CD14-positive monocyte (primary cell): ENCODE data around the gene KPNA3. TPM values are rescaled to one million over a fixed set of nuclear protein-coding genes. Genes with fewer than 3 reads are reported as not detected.

Experiments
- DNase-seq, 3 donors: peaks; one replicate each; pipeline ENCODE4 v3.0.0-alpha.2; 2011 to 2022
- H2AFZ ChIP-seq: 2 replicates; pipeline ENCODE4 v1.6.0; 2012; ENCODE audit warnings: mild to moderate bottlenecking, low read depth, low read length, inconsistent platforms; ENCODE audit not compliant: insufficient read depth, poor library complexity, severe bottlenecking
- H3K27ac ChIP-seq, 2 donors: 1 replicate in 1 of 2; 2 replicates in 1 of 2; pipeline ENCODE4 v1.5.1; 2012 to 2013; ENCODE audit warnings: low read length in 2 of 2, control low read depth in 1 of 2, inconsistent platforms in 1 of 2, low read depth in 1 of 2, mild to moderate bottlenecking in 1 of 2
- H3K27me3 ChIP-seq, 2 donors: one replicate each; pipeline versions ENCODE4 v1.6.0 to v1.6.1; 2011 to 2013; ENCODE audit warnings: low read length in 2 of 2; ENCODE audit not compliant: control insufficient read depth in 2 of 2, insufficient read depth in 2 of 2
- H3K36me3 ChIP-seq, 2 donors: replicated peaks in 1 of 2; 1 replicate in 1 of 2; 2 replicates in 1 of 2; pipeline versions ENCODE4 v1.5.1 to v1.6.1; 2012 to 2013; ENCODE audit warnings: low read length in 2 of 2, control low read depth in 1 of 2, inconsistent platforms in 1 of 2, mild to moderate bottlenecking in 1 of 2; ENCODE audit not compliant: insufficient read depth in 2 of 2, control insufficient read depth in 1 of 2
- H3K4me1 ChIP-seq, 2 donors: 1 replicate in 1 of 2; 2 replicates in 1 of 2; pipeline versions ENCODE4 v1.5.1 to v1.6.1; 2012 to 2013; ENCODE audit warnings: low read length in 2 of 2, control low read depth in 1 of 2, inconsistent platforms in 1 of 2, mild to moderate bottlenecking in 1 of 2, moderate library complexity in 1 of 2; ENCODE audit not compliant: insufficient read depth in 2 of 2, control insufficient read depth in 1 of 2
- H3K4me2 ChIP-seq: replicated peaks from 2 replicates; pipeline ENCODE3; 2012; ENCODE audit warnings: low read length, moderate library complexity, mild to moderate bottlenecking; ENCODE audit not compliant: poor library complexity, severe bottlenecking; ENCODE audit errors: extremely low read depth
- H3K4me3 ChIP-seq, 3 experiments: fragments of 200-600 bp in 1 of 3; sonication (generic) in 1 of 3; replicated peaks in 1 of 3; 1 replicate in 2 of 3; 2 replicates in 1 of 3; pipeline ENCODE4 v1.5.1; 2011 to 2013; ENCODE audit warnings: low read length in 3 of 3, mild to moderate bottlenecking in 3 of 3, control low read depth in 2 of 3, low read depth in 2 of 3, inconsistent platforms in 1 of 3, moderate library complexity in 1 of 3
- H3K79me2 ChIP-seq: 2 replicates; pipeline ENCODE4 v1.6.0; 2012; ENCODE audit warnings: mild to moderate bottlenecking, control low read depth, inconsistent platforms, low read length, moderate library complexity; ENCODE audit not compliant: insufficient read depth
- H3K9ac ChIP-seq: 2 replicates; pipeline ENCODE4 v1.6.0; 2017; ENCODE audit warnings: low read length, mild to moderate bottlenecking; ENCODE audit not compliant: insufficient read depth, poor library complexity, severe bottlenecking
- H3K9me3 ChIP-seq, 2 donors: replicated peaks in 1 of 2; 1 replicate in 1 of 2; 2 replicates in 1 of 2; pipeline versions ENCODE4 v1.5.1 to v1.6.1; 2012 to 2013; ENCODE audit warnings: low read length in 2 of 2, control low read depth in 1 of 2; ENCODE audit not compliant: control insufficient read depth in 1 of 2, insufficient read depth in 1 of 2
- H4K20me1 ChIP-seq: 2 replicates; pipeline ENCODE4 v1.6.0; 2012; ENCODE audit warnings: mild to moderate bottlenecking, low read length, control low read depth, moderate library complexity; ENCODE audit not compliant: insufficient read depth
- H3K27ac Mint-ChIP-seq, 7 donors: one replicate each; pipeline ENCODE4 v1.8.0; 2020; ENCODE audit warnings: mild to moderate bottlenecking in 7 of 7, mixed read lengths in 7 of 7, moderate library complexity in 6 of 7, inconsistent platforms in 2 of 7
- H3K27me3 Mint-ChIP-seq, 3 donors: one replicate each; pipeline ENCODE4 v1.8.0; 2021 to 2022; ENCODE audit warnings: low read depth in 3 of 3, mild to moderate bottlenecking in 3 of 3, mixed read lengths in 3 of 3, moderate library complexity in 3 of 3, inconsistent platforms in 1 of 3
- H3K36me3 Mint-ChIP-seq, 2 donors: one replicate each; pipeline ENCODE4 v1.8.0; 2020; ENCODE audit warnings: mixed read lengths in 2 of 2, inconsistent platforms in 1 of 2, mild to moderate bottlenecking in 1 of 2
- H3K4me1 Mint-ChIP-seq: one replicate; pipeline ENCODE4 v1.8.0; 2020; ENCODE audit warnings: mild to moderate bottlenecking, mixed read lengths
- H3K4me3 Mint-ChIP-seq, 2 donors: one replicate each; pipeline ENCODE4 v1.8.0; 2020; ENCODE audit warnings: mild to moderate bottlenecking in 2 of 2, mixed read lengths in 2 of 2, moderate library complexity in 1 of 2
- H3K9me3 Mint-ChIP-seq, 7 donors: one replicate each; pipeline ENCODE4 v1.8.0; 2020 to 2022; ENCODE audit warnings: mixed read lengths in 7 of 7, mild to moderate bottlenecking in 6 of 7, moderate library complexity in 6 of 7, inconsistent platforms in 2 of 7
- WGBS: methylation state at CpG from one replicate; pipeline ENCODE4 v1.1.5; 2013; ENCODE audit warnings: missing lambda C conversion rate; ENCODE audit not compliant: insufficient coverage; 5-methylcytosine and 5-hydroxymethylcytosine counted together
- intact Hi-C, 2 donors: fragments of 100-400 bp; cut with micrococcal nuclease; formaldehyde crosslinking; loops; one replicate each; pipeline versions ENCODE4 v1.15.0 to v1.15.1; 2023
- polyA plus RNA-seq, 3 donors: library from polyadenylated mRNA; depleted of rRNA in 1 of 3; unstranded in 2 of 3; stranded (reverse) in 1 of 3; fragments of 300-500 nt in 2 of 3; fragments of >200 nt in 1 of 3; fragmentation: Illumina TruSeq in 2 of 3; gene quantifications; 1 replicate in 2 of 3; 2 replicates in 1 of 3; pipeline ENCODE4 v1.2.3, GENCODE V29; 2012 to 2021
- TF ChIP-seq, protein P1 (sequence below): fragments of 200-600 bp; IDR thresholded peaks from one replicate; pipeline ENCODE4 v1.8.0; 2022; ENCODE audit warnings: antibody characterized with exemption, mild to moderate bottlenecking

The KPNA3 gene
- polyA plus RNA-seq, 3 donors, result 11.5 to 15.3 (median 12.8) TPM

DNA sequence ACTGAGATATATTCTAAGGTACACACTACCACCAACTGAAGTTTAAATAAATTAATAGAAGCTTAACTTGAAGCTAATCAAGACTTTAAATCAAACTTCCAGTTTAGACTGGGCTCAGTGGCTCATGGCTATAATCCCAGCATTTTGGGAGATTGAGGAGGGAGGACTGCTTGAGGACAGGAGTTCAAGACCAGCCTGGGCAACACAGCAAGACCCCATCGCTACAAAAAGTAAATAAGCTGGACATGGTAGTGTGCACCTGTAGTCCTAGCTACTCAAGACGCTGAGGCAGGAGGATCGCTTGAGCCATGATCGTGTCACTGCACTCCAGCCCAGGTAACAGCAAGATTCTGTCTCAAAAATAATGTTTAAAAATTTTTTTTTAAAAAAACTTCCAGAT, 8.6 kb downstream of the KPNA3 start:
- Histone ChIP-seq H3K4me1 (no peaks in the 10 kb centered on the region), H3K27me3 (no peaks in the 10 kb centered on the region), H3K27ac (no peak overlapping the region), H3K9ac (no peak overlapping the region), H2AFZ (no peak overlapping the region), H4K20me1 (peaks cover 95% of the 10 kb centered on the region), H3K79me2 (peaks cover 99% of the 10 kb centered on the region), H3K4me2 (no peak overlapping the region), H3K9me3 (no peaks in the 10 kb centered on the region), H3K4me3 (no peak overlapping the region), H3K36me3 (peaks cover 0 to 6% of the 10 kb centered on the region in 2 donors)
- Mint-ChIP-seq H3K9me3 (no peaks in the 10 kb centered on the region), H3K36me3 (peaks cover 4 to 8% of the 10 kb centered on the region in 2 donors), H3K4me1 (peaks cover 32% of the 10 kb centered on the region), H3K27me3 (no peaks in the 10 kb centered on the region), H3K4me3 (no peak overlapping the region), H3K27ac (no peak overlapping the region)
- DNase-seq, result no peak
- WGBS, result 100% methylated on average over 1 of the region's 4 CpGs
- intact Hi-C loops, result loop anchor here in 1 of 2 donors (10.0 kb wide), 1 partner anchor 99 kb away; no protein-coding TSS in a partner anchor
- TF ChIP-seq, protein P1, sequence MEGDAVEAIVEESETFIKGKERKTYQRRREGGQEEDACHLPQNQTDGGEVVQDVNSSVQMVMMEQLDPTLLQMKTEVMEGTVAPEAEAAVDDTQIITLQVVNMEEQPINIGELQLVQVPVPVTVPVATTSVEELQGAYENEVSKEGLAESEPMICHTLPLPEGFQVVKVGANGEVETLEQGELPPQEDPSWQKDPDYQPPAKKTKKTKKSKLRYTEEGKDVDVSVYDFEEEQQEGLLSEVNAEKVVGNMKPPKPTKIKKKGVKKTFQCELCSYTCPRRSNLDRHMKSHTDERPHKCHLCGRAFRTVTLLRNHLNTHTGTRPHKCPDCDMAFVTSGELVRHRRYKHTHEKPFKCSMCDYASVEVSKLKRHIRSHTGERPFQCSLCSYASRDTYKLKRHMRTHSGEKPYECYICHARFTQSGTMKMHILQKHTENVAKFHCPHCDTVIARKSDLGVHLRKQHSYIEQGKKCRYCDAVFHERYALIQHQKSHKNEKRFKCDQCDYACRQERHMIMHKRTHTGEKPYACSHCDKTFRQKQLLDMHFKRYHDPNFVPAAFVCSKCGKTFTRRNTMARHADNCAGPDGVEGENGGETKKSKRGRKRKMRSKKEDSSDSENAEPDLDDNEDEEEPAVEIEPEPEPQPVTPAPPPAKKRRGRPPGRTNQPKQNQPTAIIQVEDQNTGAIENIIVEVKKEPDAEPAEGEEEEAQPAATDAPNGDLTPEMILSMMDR, result no peak

- H3K79me2 ChIP-seq, result peaks cover 99% of the 10 kb centered on the region
- no peaks in the 10 kb centered on the region for H3K27me3 Mint-ChIP-seq
- H3K9me3 Mint-ChIP-seq, result no peaks in the 10 kb centered on the region
- no peak overlapping the region for H3K4me3 Mint-ChIP-seq
- peaks cover 98% of the 10 kb centered on the region for H4K20me1 ChIP-seq
- H3K27me3 ChIP-seq, result no peaks in the 10 kb centered on the region
- H3K4me1 Mint-ChIP-seq, result peaks cover 30% of the 10 kb centered on the region
- TF ChIP-seq, protein P1, result no peak
- H3K27ac Mint-ChIP-seq, result no peak overlapping the region
- intact Hi-C loops, result loop anchor here in 1 of 2 donors (10.0 kb wide), 1 partner anchor 98 kb away; no protein-coding TSS in a partner anchor
- H3K9ac ChIP-seq, result no peak overlapping the region
- H3K9me3 ChIP-seq, result no peaks in the 10 kb centered on the region
- no peak overlapping the region for H3K4me2 ChIP-seq
- no CpG with 5 or more reads among the region's 2 CpGs for WGBS
- DNase-seq, result no peak
- H2AFZ ChIP-seq, result no peak overlapping the region
- peaks cover 1 to 5% of the 10 kb centered on the region in 2 donors for H3K36me3 Mint-ChIP-seq
- H3K27ac ChIP-seq, result no peak overlapping the region
- H3K4me3 ChIP-seq, result no peak overlapping the region
- H3K4me1 ChIP-seq, result no peaks in the 10 kb centered on the region
- H3K36me3 ChIP-seq, result peaks cover 0 to 6% of the 10 kb centered on the region in 2 donors
Measured at GRCh38 chr13:49782784-49783183, 9.7 kb downstream of the KPNA3 start.
